ENCODE measurements around the gene NPHS1. TPM values are rescaled to one million over a fixed set of nuclear protein-coding genes. Genes with fewer than 3 reads are reported as not detected.
A peak's percentile ranks its signal among the peaks of the same experiment; 100 is the strongest.

Gene NPHS1
- total RNA-seq, 3 donors from 2014 or later (not counting 1 experiment from before 2014, with no cell fraction given) = 0.93 TPM; not detected in 2

- 96% methylated on average over 7 of the region's 8 CpGs for WGBS (ENCODE audit: insufficient coverage)
- intact Hi-C loops (cut with micrococcal nuclease) = no loop called here
- Mint-ChIP-seq H3K4me1 (peaks cover 5 to 14% of the 10 kb centered on the region in 2 donors), H3K4me3 (peak overlapping the region; percentile 9), H3K36me3 (peaks cover 11% of the 10 kb centered on the region), H3K27ac (peak overlapping the region; percentile 48 to 63), H3K9me3 (no peaks in the 10 kb centered on the region), H3K27me3 (ENCODE audit: low read depth in 2 of 2) (no peaks in the 10 kb centered on the region)
- no peak for ATAC-seq
- Histone ChIP-seq H3K4me1 (ENCODE audit: control insufficient read depth, insufficient read depth, low read length) (no peaks in the 10 kb centered on the region), H3K27me3 (ENCODE audit: control insufficient read depth, insufficient read depth, low read length) (no peaks in the 10 kb centered on the region), H3K27ac (ENCODE audit: low read length) (no peak overlapping the region), H3K9me3 (ENCODE audit: control insufficient read depth, insufficient read depth, low read length) (no peaks in the 10 kb centered on the region), H3K4me3 (ENCODE audit: low read length) (no peak overlapping the region), H3K36me3 (ENCODE audit: control insufficient read depth, insufficient read depth, low read length) (peaks cover 37% of the 10 kb centered on the region)
- DNase-seq = no peak
- TF ChIP-seq, protein P1, sequence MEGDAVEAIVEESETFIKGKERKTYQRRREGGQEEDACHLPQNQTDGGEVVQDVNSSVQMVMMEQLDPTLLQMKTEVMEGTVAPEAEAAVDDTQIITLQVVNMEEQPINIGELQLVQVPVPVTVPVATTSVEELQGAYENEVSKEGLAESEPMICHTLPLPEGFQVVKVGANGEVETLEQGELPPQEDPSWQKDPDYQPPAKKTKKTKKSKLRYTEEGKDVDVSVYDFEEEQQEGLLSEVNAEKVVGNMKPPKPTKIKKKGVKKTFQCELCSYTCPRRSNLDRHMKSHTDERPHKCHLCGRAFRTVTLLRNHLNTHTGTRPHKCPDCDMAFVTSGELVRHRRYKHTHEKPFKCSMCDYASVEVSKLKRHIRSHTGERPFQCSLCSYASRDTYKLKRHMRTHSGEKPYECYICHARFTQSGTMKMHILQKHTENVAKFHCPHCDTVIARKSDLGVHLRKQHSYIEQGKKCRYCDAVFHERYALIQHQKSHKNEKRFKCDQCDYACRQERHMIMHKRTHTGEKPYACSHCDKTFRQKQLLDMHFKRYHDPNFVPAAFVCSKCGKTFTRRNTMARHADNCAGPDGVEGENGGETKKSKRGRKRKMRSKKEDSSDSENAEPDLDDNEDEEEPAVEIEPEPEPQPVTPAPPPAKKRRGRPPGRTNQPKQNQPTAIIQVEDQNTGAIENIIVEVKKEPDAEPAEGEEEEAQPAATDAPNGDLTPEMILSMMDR (IDR thresholded peaks at IDR 0.05) = no peak
These were observed 33.6 kb upstream of the NPHS1 start for GRCh38 chr19:35885904-35886303.

- TF ChIP-seq, protein P1 (IDR thresholded peaks at IDR 0.05) = no peak
- no peaks in the 10 kb centered on the region for H3K9me3 Mint-ChIP-seq
- peaks cover 5 to 12% of the 10 kb centered on the region in 2 donors for H3K4me1 Mint-ChIP-seq
- DNase-seq (no peak), ATAC-seq (no peak)
- no peaks in the 10 kb centered on the region for H3K9me3 ChIP-seq (ENCODE audit: control insufficient read depth, insufficient read depth, low read length)
- H3K27me3 ChIP-seq (ENCODE audit: control insufficient read depth, insufficient read depth, low read length) = peaks cover under 1% of the 10 kb centered on the region
- H3K4me3 ChIP-seq (ENCODE audit: low read length) = no peak overlapping the region
- H3K27me3 Mint-ChIP-seq (ENCODE audit: low read depth in 2 of 2) = peaks cover 0 to under 1% of the 10 kb centered on the region in 2 donors
- intact Hi-C loops (cut with micrococcal nuclease) = no loop called here
- H3K27ac Mint-ChIP-seq = peak overlapping the region; percentile 48 to 63
- WGBS (ENCODE audit: insufficient coverage) = 96% methylated on average over 6 of the region's 6 CpGs
- H3K36me3 Mint-ChIP-seq = peaks cover 11% of the 10 kb centered on the region
- no peak overlapping the region for H3K4me3 Mint-ChIP-seq
- H3K36me3 ChIP-seq (ENCODE audit: control insufficient read depth, insufficient read depth, low read length) = peaks cover 33% of the 10 kb centered on the region
- H3K4me1 ChIP-seq (ENCODE audit: control insufficient read depth, insufficient read depth, low read length) = no peaks in the 10 kb centered on the region
- H3K27ac ChIP-seq (ENCODE audit: low read length) = no peak overlapping the region
These were observed 33.0 kb upstream of the NPHS1 start for GRCh38 chr19:35885225-35885738.

DNA sequence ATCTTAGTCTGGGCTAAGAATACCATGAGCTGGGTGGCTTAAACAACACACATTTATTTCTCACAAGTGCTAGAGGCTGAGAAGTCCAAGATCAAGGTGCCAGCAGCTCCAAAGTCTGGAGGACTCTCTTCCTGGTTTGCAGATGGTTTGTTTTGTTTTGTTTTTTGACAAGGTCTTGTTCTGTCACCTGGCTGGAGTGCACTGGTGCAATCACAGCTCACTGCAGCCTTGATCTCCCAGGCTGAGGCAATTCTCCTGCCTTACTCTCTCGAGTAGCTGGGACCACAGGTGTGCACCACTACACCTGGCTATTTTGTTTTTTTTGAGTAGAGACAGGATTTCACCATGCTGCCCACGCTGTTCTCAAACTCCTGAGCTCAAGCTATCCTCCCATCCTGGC, 31.6 kb upstream of the NPHS1 start:
- Histone ChIP-seq H3K9me3 (ENCODE audit: control insufficient read depth, insufficient read depth, low read length) (no peaks in the 10 kb centered on the region), H3K36me3 (ENCODE audit: control insufficient read depth, insufficient read depth, low read length) (peaks cover 19% of the 10 kb centered on the region), H3K4me1 (ENCODE audit: control insufficient read depth, insufficient read depth, low read length) (peaks cover 3% of the 10 kb centered on the region), H3K27me3 (ENCODE audit: control insufficient read depth, insufficient read depth, low read length) (peaks cover 11% of the 10 kb centered on the region), H3K4me3 (ENCODE audit: low read length) (no peak overlapping the region), H3K27ac (ENCODE audit: low read length) (no peak overlapping the region)
- 81% methylated on average over 2 of the region's 2 CpGs for WGBS (ENCODE audit: insufficient coverage)
- TF ChIP-seq, protein P1 (IDR thresholded peaks at IDR 0.05) = no peak
- DNase-seq (no peak), ATAC-seq (no peak)
- Mint-ChIP-seq H3K27me3 (ENCODE audit: low read depth in 2 of 2) (peaks cover 8 to 9% of the 10 kb centered on the region in 2 donors), H3K4me1 (peaks cover 12 to 15% of the 10 kb centered on the region in 2 donors), H3K9me3 (no peaks in the 10 kb centered on the region), H3K27ac (no peak overlapping the region), H3K4me3 (no peak overlapping the region), H3K36me3 (peaks cover 11% of the 10 kb centered on the region)
- intact Hi-C loops (cut with micrococcal nuclease) = loop anchor here (2.0 kb wide), 1 partner anchor 19 kb away; the partner anchor contains the start of gene HCST
